ENCODE measurements around the gene SSTR3. TPM values are rescaled to one million over a fixed set of nuclear protein-coding genes. Genes with fewer than 3 reads are reported as not detected.

The SSTR3 gene
- total and polyA plus RNA-seq, 9 of the 15 experiments (the other 6 are each of a cell fraction or from before 2014, with no cell fraction given), result 0.03 TPM; not detected in 8

GRCh38 chr22:37254867-37255233 lies 42.6 kb upstream of the SSTR3 start (continued):
- TF ChIP-seq ZBTB5 (IDR thresholded peaks at IDR 0.05), result 0 out of 2 replicates have a peak, but pooled peaks have one; percentile 3
- no peak for TF ChIP-seq DPF2 (IDR thresholded peaks at IDR 0.05)
- no peak for TF ChIP-seq KLF16 (IDR thresholded peaks at IDR 0.05)
- peak; percentile 36 for TF ChIP-seq ARID1B (IDR thresholded peaks at IDR 0.05)
- TF ChIP-seq FOSL1 (tag; conservative IDR thresholded peaks at IDR 0.05), result peak; percentile 73
- 0 out of 2 replicates have a peak, but pooled peaks have one; percentile 37 for TF ChIP-seq ZNF592 (IDR thresholded peaks at IDR 0.05)
- no peak for TF ChIP-seq GABPB2 (CRISPR knock-in tag; conservative IDR thresholded peaks at IDR 0.05)
- peak; percentile 73 for TF ChIP-seq SOX6 (IDR thresholded peaks at IDR 0.05)
- TF ChIP-seq ZNF253 (CRISPR knock-in tag; conservative IDR thresholded peaks at IDR 0.05), result no peak
- TF ChIP-seq SMARCA4 (IDR thresholded peaks at IDR 0.05), result peak; percentile 31; the same call in 1 of the 2 replicates
- TF ChIP-seq POLR2H (tag; IDR thresholded peaks at IDR 0.05; ENCODE audit: low read depth), result no peak
- TF ChIP-seq HNRNPH1 (optimal IDR thresholded peaks at IDR 0.05; ENCODE audit: low read depth, low read length), result no peak
- no peak for TF ChIP-seq BDP1 (IDR thresholded peaks at IDR 0.05; ENCODE audit: insufficient read depth, insufficient read length)
- no peak; the same call in 1 of the 2 replicates for TF ChIP-seq CXXC5 (CRISPR knock-in tag; IDR thresholded peaks at IDR 0.05)
- no peak for TF ChIP-seq TGIF2 (CRISPR knock-in tag; IDR thresholded peaks at IDR 0.05)
- TF ChIP-seq U2AF1 (optimal IDR thresholded peaks at IDR 0.05; ENCODE audit: low read depth, low read length), result no peak

Measured in K562 (cell line).